ENCODE data around the gene OGDH.
"Not testable (repeated sequence)": the region's sequence is repeated elsewhere in the genome, so short reads cannot be mapped to it uniquely, and the experiment has no call there.

Gene OGDH

GRCh38 chr7:44700322-44700721, 93.9 kb downstream of the OGDH start:
- Histone ChIP-seq H3K27ac (no peak overlapping the region), H3K4me1 (no peaks in the 10 kb centered on the region), H3K27me3 (no peaks in the 10 kb centered on the region), H3K36me3 (peaks cover 73 to 86% (median 77%) of the 10 kb centered on the region in 3 donors), H3K4me3 (no peak overlapping the region), H3K9me3 (no peaks in the 10 kb centered on the region)
- intact Hi-C loops (cut with DNase I; ENCODE audit: low total_unique reads), result no loop called here
- no peak for TF ChIP-seq CTCF (IDR thresholded peaks at IDR 0.05)
- DNase-seq, result peak in 1 of 2 donors; percentile 59

GRCh38 chr7:44703391-44703790, 97.0 kb downstream of the OGDH start:
- intact Hi-C loops (cut with DNase I; ENCODE audit: low total_unique reads); H3K4me3 ChIP-seq; H3K9me3 ChIP-seq; H3K27ac ChIP-seq; H3K27me3 ChIP-seq; H3K4me1 ChIP-seq: not testable (repeated sequence)
- peak in 1 of 2 donors; percentile 53 for DNase-seq
- peaks cover 61 to 83% (median 63%) of the 10 kb centered on the region in 3 donors for H3K36me3 ChIP-seq

GRCh38 chr7:44703921-44704320, 97.5 kb downstream of the OGDH start:
- no peak overlapping the region for H3K4me3 ChIP-seq
- peaks cover 61 to 83% (median 63%) of the 10 kb centered on the region in 3 donors for H3K36me3 ChIP-seq
- H3K9me3 ChIP-seq, result no peaks in the 10 kb centered on the region
- no peaks in the 10 kb centered on the region for H3K4me1 ChIP-seq
- no peak for DNase-seq
- H3K27me3 ChIP-seq, result no peaks in the 10 kb centered on the region
- intact Hi-C loops (cut with DNase I; ENCODE audit: low total_unique reads), result no loop called here
- TF ChIP-seq CTCF (IDR thresholded peaks at IDR 0.05), result no peak
- no peak overlapping the region for H3K27ac ChIP-seq

GRCh38 chr7:44705434-44705833, 99.0 kb downstream of the OGDH start:
- DNase-seq, result peak in 1 of 2 donors; percentile 1
- H3K27me3 ChIP-seq, result no peaks in the 10 kb centered on the region
- H3K27ac ChIP-seq, result no peak overlapping the region
- no peak overlapping the region for H3K4me3 ChIP-seq
- peaks cover 50 to 83% (median 59%) of the 10 kb centered on the region in 3 donors for H3K36me3 ChIP-seq
- no peak for TF ChIP-seq CTCF (IDR thresholded peaks at IDR 0.05)
- no peaks in the 10 kb centered on the region for H3K4me1 ChIP-seq
- intact Hi-C loops (cut with DNase I; ENCODE audit: low total_unique reads), result no loop called here
- no peaks in the 10 kb centered on the region for H3K9me3 ChIP-seq

GRCh38 chr7:44706788-44707557, 100.5 kb downstream of the OGDH start:
- no peaks in the 10 kb centered on the region for H3K9me3 ChIP-seq
- H3K4me3 ChIP-seq, result no peak overlapping the region
- intact Hi-C loops (cut with DNase I; ENCODE audit: low total_unique reads), result no loop called here
- peak in 1 of 2 donors; percentile 41 for DNase-seq
- H3K36me3 ChIP-seq, result peaks cover 38 to 69% (median 43%) of the 10 kb centered on the region in 3 donors
- no peaks in the 10 kb centered on the region for H3K27me3 ChIP-seq
- TF ChIP-seq CTCF (IDR thresholded peaks at IDR 0.05), result no peak
- H3K27ac ChIP-seq, result no peak overlapping the region
- H3K4me1 ChIP-seq, result no peaks in the 10 kb centered on the region

- peak in 1 of 2 donors; percentile 64 for DNase-seq
- H3K9me3 ChIP-seq, result no peaks in the 10 kb centered on the region
- H3K36me3 ChIP-seq, result peaks cover 32 to 63% (median 40%) of the 10 kb centered on the region in 3 donors
- intact Hi-C loops (cut with DNase I; ENCODE audit: low total_unique reads), result no loop called here
- no peak overlapping the region for H3K4me3 ChIP-seq
- no peaks in the 10 kb centered on the region for H3K4me1 ChIP-seq
- H3K27me3 ChIP-seq, result no peaks in the 10 kb centered on the region
- TF ChIP-seq CTCF (IDR thresholded peaks at IDR 0.05), result no peak
- no peak overlapping the region for H3K27ac ChIP-seq
These were observed 101.3 kb downstream of the OGDH start for GRCh38 chr7:44707558-44708230.
